NB4 (cell line): ENCODE measurements around the gene NOL6.

Source experiments
- DNase-seq: peaks from one replicate; pipeline ENCODE4 v3.0.0; 2010; ENCODE audit warnings: low read depth
- H3K4me3 ChIP-seq: one replicate; pipeline ENCODE4 v1.5.1; 2011; ENCODE audit warnings: mild to moderate bottlenecking, low read depth, low read length, moderate library complexity
- CTCF ChIP-seq: IDR thresholded peaks from one replicate; pipeline ENCODE4 v1.5.1; 2012; ENCODE audit warnings: low read depth, low read length
- MAX ChIP-seq: IDR thresholded peaks from 2 replicates; pipeline ENCODE4 v1.6.1; 2011; ENCODE audit warnings: low read depth, low read length
- MYC ChIP-seq: IDR thresholded peaks from 2 replicates; pipeline ENCODE4 v1.6.1; 2011; ENCODE audit warnings: low read depth, low read length
- POLR2A ChIP-seq: IDR thresholded peaks from 2 replicates; pipeline ENCODE4 v1.6.1; 2011; ENCODE audit warnings: mild to moderate bottlenecking; ENCODE audit not compliant: insufficient read length; ENCODE audit errors: extremely low read depth

Gene NOL6

GRCh38 chr9:33452828-33453271 is 20.9 kb downstream of the NOL6 start:
- DNase-seq = peak; percentile 95

GRCh38 chr9:33450621-33451146 is 23.0 kb downstream of the NOL6 start:
- H3K4me3 ChIP-seq = no peak overlapping the region
- DNase-seq = no peak
- TF ChIP-seq POLR2A (no peak), MYC (no peak), CTCF (no peak), MAX (no peak)

More at GRCh38 chr9:33452828-33453271, 20.9 kb downstream of the NOL6 start:
- TF ChIP-seq CTCF (peak; percentile 99), POLR2A (no peak), MAX (peak; percentile 93), MYC (peak; percentile 91)
- no peak overlapping the region for H3K4me3 ChIP-seq

- H3K4me3 ChIP-seq = no peak overlapping the region
- TF ChIP-seq POLR2A = no peak
- TF ChIP-seq MYC = no peak
- TF ChIP-seq CTCF = no peak
- DNase-seq = no peak
These were observed 24.0 kb downstream of the NOL6 start for GRCh38 chr9:33449715-33450114.

- TF ChIP-seq CTCF (no peak), MYC (0 out of 2 replicates have a peak, but pooled peaks have one; percentile 38), MAX (peak; percentile 82; the same call in 1 of the 2 replicates)
- DNase-seq = no peak
- peak overlapping the region; percentile 61 for H3K4me3 ChIP-seq
These were observed 25.7 kb downstream of the NOL6 start for GRCh38 chr9:33447799-33448553.

- TF ChIP-seq MYC (peak; percentile 81), CTCF (peak; percentile 45), POLR2A (no peak), MAX (peak; percentile 83)
- DNase-seq = peak; percentile 99
- peak within 1 kb of the TSS; percentile 62 for H3K4me3 ChIP-seq
These were observed 26.6 kb downstream of the NOL6 start, which contains the start of gene AQP3 for GRCh38 chr9:33446946-33447798. Gene AQP3, minus strand, starts transcription at chr9:33447593. Its CDS starts 63 bp downstream, at chr9:33447530.
